Kidney (tissue), 14 donors: ENCODE results near the gene ABCG1. TPM values are rescaled to one million over a fixed set of nuclear protein-coding genes. Genes with fewer than 3 reads are reported as not detected.
A peak's percentile ranks its signal among the peaks of the same experiment; 100 is the strongest.

Experiments used
- DNase-seq, 5 donors: peaks; one replicate each; pipeline ENCODE4 v3.0.0-alpha.2; 2013 to 2020
- FAIRE-seq: peaks from 2 replicates; lab custom pipeline; 2012; peaks lifted over from hg19 to GRCh38; lab: Jason Lieb, UNC
- H3K27ac ChIP-seq, 2 donors: one replicate each; pipeline ENCODE4 v1.7.0; 2013; ENCODE audit warnings: low read depth in 2 of 2, low read length in 2 of 2, inconsistent platforms in 1 of 2
- H3K27me3 ChIP-seq: one replicate; pipeline ENCODE4 v1.7.1; 2013; ENCODE audit warnings: low read length, inconsistent platforms; ENCODE audit not compliant: control insufficient read depth, insufficient read depth
- H3K36me3 ChIP-seq, 3 donors: one replicate each; pipeline versions ENCODE4 v1.7.0 to v1.7.1; 2013; ENCODE audit warnings: low read length in 3 of 3, control low read depth in 1 of 3, inconsistent platforms in 1 of 3; ENCODE audit not compliant: insufficient read depth in 3 of 3, control insufficient read depth in 2 of 3
- H3K4me1 ChIP-seq, 3 donors: one replicate each; pipeline versions ENCODE4 v1.7.0 to v1.7.1; 2013; ENCODE audit warnings: low read length in 3 of 3, inconsistent platforms in 1 of 3, low read depth in 1 of 3; ENCODE audit not compliant: control insufficient read depth in 2 of 3, insufficient read depth in 2 of 3
- H3K4me3 ChIP-seq, 3 donors: one replicate each; pipeline versions ENCODE4 v1.7.0 to v1.8.1; 2013; ENCODE audit warnings: low read length in 3 of 3, control low read depth in 1 of 3, inconsistent platforms in 1 of 3
- H3K9ac ChIP-seq, 3 donors: one replicate each; pipeline versions ENCODE4 v1.7.0 to v1.7.1; 2013; ENCODE audit warnings: low read length in 3 of 3, control low read depth in 1 of 3, inconsistent platforms in 1 of 3
- H3K9me3 ChIP-seq, 3 donors: one replicate each; pipeline versions ENCODE4 v1.7.0 to v1.7.1; 2013; ENCODE audit warnings: low read length in 3 of 3, control low read depth in 1 of 3, inconsistent platforms in 1 of 3; ENCODE audit not compliant: control insufficient read depth in 2 of 3, insufficient read depth in 1 of 3
- CTCF ChIP-seq: IDR thresholded peaks from 3 replicates; pipeline ENCODE4 v1.5.1; 2012; ENCODE audit warnings: mild to moderate bottlenecking, moderate library complexity, borderline replicate concordance; ENCODE audit not compliant: insufficient read depth; ENCODE audit errors: extremely low read depth
- intact Hi-C: fragments of 100-400 bp; cut with DNase I; formaldehyde crosslinking; loops from one replicate; pipeline ENCODE4 v1.11.1; 2022
- polyA plus RNA-seq: library from polyadenylated mRNA; stranded (reverse); fragments of 350-450 nt; fragmentation: Illumina TruSeq; extraction: RNeasy Lipid Tissue Mini Kit (QIAGEN cat#74804); gene quantifications from one replicate; pipeline ENCODE4 v1.2.3, GENCODE V29; 2014; ENCODE audit warnings: low read depth, low replicate concordance; ENCODE audit not compliant: insufficient read depth
- total RNA-seq: library from RNA; stranded (reverse); fragmentation: NEBNext Ultra II Directional; extraction: Animal tissue kit (Norgen Biotek cat#: 25700); gene quantifications from one replicate; pipeline ENCODE4 v1.2.1, GENCODE V29; 2021
- donor health status: control.
- donor health status: control.
- donor health status: control.
- donor health status: control.
- donor health status: control.
- donor health status: DM: yes; HTN: yes; CAD: no.
- donor health status: Normal renal cell carcinoma (clear cell type).

The ABCG1 gene
- total and polyA plus RNA-seq, 2 donors from 2014 or later: 5.6 to 27.6 TPM

- TF ChIP-seq CTCF: no peak
- Histone ChIP-seq H3K9ac (no peak overlapping the region), H3K9me3 (no peaks in the 10 kb centered on the region), H3K27ac (no peak overlapping the region), H3K4me1 (peaks cover 0 to 9% (median 0%) of the 10 kb centered on the region in 3 donors), H3K36me3 (no peaks in the 10 kb centered on the region), H3K27me3 (no peaks in the 10 kb centered on the region), H3K4me3 (no peak overlapping the region)
- FAIRE-seq (no peak), DNase-seq (peak in 4 of 5 donors; percentile 42 to 52 (median 48))
- intact Hi-C loops: no loop called here
These were observed 121.5 kb downstream of the ABCG1 start for GRCh38 chr21:42340187-42341050.

DNA sequence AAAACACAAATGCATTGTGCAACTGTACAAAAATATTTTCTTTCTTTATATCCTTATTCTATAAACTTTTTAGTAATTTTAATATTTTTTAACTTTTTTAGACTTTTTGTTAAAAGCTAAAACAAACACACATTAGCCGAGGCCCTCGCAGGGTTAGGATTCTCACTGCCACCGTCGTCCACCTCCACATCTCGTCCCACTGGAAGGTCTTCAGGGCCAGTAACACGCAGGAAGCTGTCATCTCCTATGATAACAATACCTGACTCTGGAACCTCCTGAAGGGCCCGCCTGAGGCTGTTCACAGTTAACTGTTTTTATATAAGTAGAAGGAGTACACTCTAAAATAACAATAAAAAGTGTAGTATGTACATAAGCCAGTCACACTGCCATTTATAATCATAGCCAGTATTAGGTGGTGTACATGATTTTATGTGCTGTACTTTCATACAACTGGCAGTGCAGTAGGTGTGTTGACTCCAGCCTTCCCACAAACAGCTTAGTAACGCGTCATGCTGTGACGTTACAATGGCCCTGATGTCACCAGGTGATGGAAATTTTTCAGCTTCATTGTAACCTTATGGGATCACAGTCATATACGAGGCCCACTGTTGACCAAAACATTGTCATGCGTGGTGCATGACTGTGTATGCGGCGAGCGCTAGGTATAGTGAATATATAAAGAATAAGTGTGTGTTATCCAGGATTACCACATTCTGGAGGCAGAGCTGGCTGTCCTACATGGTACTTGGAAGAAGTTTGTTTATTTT lies 123.0 kb downstream of the ABCG1 start:
- Histone ChIP-seq H3K9me3 (no peaks in the 10 kb centered on the region), H3K4me3 (no peak overlapping the region), H3K27me3 (no peaks in the 10 kb centered on the region), H3K9ac (no peak overlapping the region), H3K27ac (no peak overlapping the region), H3K4me1 (peaks cover 0 to 9% (median 0%) of the 10 kb centered on the region in 3 donors), H3K36me3 (no peaks in the 10 kb centered on the region)
- TF ChIP-seq CTCF: no peak
- intact Hi-C loops: no loop called here
- no peak for FAIRE-seq
- no peak for DNase-seq

- Histone ChIP-seq H3K9me3 (no peaks in the 10 kb centered on the region), H3K27me3 (no peaks in the 10 kb centered on the region), H3K27ac (no peak overlapping the region), H3K9ac (no peak overlapping the region), H3K36me3 (no peaks in the 10 kb centered on the region), H3K4me1 (peaks cover 0 to 6% (median 0%) of the 10 kb centered on the region in 3 donors), H3K4me3 (no peak overlapping the region)
- FAIRE-seq: no peak
- no peak for TF ChIP-seq CTCF
- DNase-seq: no peak
- intact Hi-C loops: no loop called here
These were observed 124.2 kb downstream of the ABCG1 start for GRCh38 chr21:42343101-42343500.
